GM19193 (cell line): ENCODE results near the gene PHB1.

Source experiments
- POLR2A ChIP-seq: IDR thresholded peaks from 4 replicates; pipeline ENCODE4 v1.6.1; 2011; ENCODE audit not compliant: insufficient read depth, insufficient read length; ENCODE audit errors: extremely low read depth

The PHB1 gene

GRCh38 chr17:49372425-49372824 is 42.3 kb downstream of the PHB1 start:
- TF ChIP-seq POLR2A: no peak

GRCh38 chr17:49370971-49371834 is 43.5 kb downstream of the PHB1 start:
- no peak for TF ChIP-seq POLR2A

DNA sequence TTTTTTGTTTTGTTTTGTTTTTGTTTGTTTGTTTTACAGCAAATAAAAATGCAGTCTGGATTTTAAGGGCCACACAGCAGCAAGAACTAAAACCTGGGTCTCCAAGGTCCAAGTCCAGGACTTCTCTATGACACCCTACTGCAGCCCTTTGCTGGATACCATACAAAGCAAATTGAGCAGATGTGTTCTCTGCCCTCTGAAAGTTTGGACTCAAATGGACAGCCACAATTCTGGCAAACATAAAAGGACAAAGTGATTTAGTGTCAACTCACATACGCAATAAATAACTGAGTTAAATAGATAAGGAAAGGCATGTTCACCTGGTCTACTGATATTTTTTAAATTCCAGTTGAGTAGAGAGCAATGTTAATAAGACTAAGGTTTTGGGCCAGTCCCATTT is 44.9 kb downstream of the PHB1 start:
- no peak for TF ChIP-seq POLR2A

- TF ChIP-seq POLR2A: no peak
These were observed 45.6 kb downstream of the PHB1 start for GRCh38 chr17:49369089-49369488.

DNA sequence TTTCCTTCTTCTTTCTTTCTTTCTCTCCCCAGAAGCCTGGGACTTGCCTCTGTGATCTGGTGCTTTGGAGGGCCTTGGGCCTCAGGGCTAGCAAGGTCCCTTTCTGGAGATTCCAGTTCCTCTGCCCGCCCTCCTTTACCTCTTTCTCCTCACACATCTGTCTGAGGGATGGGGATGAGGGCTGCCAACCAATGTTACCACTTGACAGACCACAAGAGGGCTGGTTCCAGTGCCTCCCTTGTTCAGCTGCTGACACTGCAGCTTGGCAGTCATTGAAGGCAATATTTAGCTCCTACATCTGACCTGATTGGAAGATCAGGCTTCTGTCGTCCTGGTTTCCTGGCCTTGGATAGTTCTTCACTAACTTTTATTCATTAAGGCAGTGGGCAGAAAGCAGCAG is 49.0 kb downstream of the PHB1 start:
- no peak for TF ChIP-seq POLR2A

DNA sequence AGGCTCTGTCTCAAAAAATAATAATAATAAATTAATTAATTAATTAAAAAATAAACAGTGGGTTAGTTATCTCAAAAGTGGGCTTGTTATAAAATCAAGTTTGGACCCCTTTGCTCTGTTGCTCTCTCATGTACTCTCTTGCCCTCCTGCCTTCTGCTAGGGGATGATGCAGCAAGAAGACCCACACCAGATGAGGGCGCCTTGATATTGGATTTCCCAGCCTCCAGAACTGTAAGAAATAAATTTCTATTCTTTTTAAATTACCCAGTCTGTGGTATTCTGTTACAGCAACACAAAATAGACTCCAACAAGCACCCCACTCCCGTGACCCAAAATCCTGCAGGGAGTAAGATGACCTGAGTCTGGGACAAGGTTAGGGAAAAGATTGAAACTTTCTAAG is 50.6 kb downstream of the PHB1 start:
- no peak for TF ChIP-seq POLR2A

DNA sequence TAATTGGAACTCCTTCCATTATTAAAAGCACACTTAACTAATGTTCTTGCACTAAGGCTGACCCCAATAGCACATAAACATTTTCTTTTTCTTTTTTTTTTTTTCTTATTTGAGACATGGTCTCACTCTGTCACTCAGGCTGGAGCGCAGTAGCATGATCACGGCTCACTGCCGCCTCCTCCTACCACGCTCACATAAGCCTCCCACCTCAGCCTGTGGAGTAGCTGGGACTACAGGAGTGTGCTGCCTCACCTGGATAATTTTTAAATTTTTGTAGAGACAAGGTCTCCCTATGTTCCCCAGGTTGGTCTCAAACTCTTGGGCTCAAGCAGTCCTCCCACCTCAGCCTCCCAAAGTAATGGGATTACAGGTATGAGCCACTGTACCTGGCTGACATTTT is 51.4 kb downstream of the PHB1 start:
- no peak for TF ChIP-seq POLR2A

DNA sequence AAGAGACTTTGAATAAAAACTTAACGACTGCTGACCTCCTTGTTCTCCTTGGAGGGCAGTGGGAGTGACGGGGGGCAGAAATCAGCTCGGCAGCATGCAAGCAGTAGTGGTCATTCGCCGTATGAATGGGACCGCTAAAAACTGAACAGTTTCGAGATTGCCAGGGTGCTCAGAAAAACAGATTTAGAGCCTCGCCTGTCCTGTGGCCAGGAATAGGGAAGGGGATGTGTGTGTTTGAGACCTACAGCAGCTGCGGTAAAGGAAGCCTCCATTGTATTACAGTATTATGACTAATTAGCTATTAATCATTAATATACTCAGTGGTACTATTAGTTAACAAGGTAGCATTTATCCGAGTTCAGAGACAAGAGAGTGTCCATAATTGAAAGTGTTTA is 52.0 kb downstream of the PHB1 start:
- no peak for TF ChIP-seq POLR2A

DNA sequence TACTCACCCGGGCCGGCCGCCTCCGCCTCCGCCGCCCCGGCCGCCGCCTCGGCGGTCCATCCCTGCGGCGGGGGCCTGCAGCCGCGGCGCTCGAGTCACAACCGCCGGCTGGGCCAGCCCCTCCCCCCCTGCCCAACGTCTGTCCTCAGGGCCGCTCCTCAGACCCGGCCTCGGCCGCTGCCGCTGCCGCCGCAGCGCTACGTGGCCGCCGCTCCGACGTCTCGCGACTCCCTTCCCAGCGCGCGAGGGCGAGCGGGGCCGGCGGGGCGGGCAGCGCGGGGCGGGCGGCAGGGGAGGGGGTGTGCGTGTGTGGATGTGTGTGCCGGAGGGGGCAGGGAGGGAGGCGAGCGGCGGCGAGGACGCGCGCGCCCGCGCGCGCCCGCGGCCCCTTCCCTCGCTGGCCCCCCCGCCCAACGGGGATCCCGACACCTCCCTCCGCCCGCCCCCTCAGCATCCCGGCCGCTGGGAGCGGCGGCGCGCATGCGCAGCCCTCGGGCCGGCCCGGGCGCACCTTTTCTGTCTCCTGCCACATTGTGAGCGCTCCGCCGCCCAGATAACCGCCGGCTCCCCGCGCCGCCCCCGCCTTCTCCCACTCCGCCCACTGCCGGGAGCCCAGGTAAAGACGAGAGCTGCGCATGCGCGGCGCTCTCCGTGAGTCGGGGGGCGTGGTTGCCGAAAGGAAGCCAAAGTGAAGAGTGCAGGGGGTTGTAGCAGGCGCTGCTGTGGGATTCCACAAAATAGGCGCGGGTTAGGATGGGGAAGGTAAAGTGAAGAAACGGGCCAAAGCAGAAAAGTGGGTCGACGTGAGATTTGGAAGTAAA is 52.6 kb downstream of the PHB1 start, which contains the start of gene ZNF652:
ZNF652 (minus strand) TSS at position 349 of the 821 bp plus-strand sequence. CDS start 44,525 bp downstream, outside the sequence.
- peak; percentile 51 for TF ChIP-seq POLR2A

- peak; percentile 50 for TF ChIP-seq POLR2A
These were observed 53.4 kb downstream of the PHB1 start for GRCh38 chr17:49361129-49361901.

DNA sequence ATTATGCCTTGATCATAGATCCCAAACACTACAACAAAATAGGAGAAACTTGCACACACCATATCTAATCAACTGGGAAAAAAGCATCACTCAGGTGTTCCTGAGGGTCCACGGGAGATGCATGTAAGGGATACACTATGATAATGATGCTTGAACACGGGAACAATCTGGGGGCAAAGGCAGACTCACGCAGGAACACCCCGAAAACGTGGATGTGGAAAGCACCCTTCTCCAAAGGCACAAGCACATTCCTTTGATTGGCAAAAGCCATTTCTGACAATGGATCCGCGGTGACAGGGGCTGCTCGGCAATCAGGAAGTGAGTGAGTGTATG is 53.9 kb downstream of the PHB1 start:
- TF ChIP-seq POLR2A: no peak

- no peak for TF ChIP-seq POLR2A
These were observed 54.5 kb downstream of the PHB1 start for GRCh38 chr17:49359990-49360795.

DNA sequence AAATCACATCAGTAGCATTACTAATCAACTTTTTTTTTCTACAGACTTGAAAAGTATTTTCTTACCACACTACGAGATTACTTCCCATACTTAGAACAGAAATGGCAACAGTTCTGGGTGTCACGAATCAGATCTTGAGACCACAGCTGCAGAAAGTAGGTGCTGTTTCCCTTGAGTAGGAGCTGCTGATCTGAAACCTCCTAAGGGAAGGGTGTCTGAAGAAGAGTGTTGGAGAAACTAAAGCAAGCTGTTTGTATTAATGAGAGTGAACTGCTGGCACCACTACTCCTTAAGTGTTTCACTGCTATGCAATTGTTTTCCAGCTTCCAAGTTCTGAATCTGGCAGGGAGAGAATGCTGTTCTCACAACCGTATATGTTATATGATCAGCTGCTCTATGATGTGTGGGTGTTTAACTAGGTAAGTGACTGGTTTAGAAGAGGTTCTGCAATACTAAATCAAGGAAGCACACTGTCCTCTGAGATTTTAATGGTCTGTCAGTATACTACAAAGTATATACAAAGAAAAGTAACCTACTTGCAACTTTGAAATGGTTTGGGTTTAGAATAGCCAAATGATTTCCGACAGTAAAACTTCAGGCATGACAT is 55.9 kb downstream of the PHB1 start:
- TF ChIP-seq POLR2A: no peak

DNA sequence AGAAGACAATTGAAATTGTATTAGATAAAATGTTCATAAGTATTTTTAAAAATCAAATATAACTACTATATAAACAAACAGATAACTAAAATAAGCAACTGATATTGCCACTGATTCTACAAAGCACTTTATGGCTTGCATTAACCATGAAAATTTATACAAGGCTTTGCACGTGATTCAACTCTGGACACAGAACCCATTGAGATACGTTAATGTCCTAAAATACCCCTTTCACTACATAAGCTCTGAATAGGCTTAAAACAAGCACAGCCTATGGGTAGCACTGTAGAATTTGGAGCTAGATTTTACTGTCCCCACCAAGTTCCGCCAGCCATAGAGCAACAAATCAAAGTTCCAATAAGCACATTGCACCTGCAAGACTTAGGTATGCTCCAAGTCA is 57.2 kb downstream of the PHB1 start:
- TF ChIP-seq POLR2A: no peak

- TF ChIP-seq POLR2A: no peak
These were observed 58.4 kb downstream of the PHB1 start for GRCh38 chr17:49356320-49356719.
